Measurements from ENCODE around the gene AMH. TPM values are rescaled to one million over a fixed set of nuclear protein-coding genes. Genes with fewer than 3 reads are reported as not detected.

The AMH gene
- total RNA-seq, 1 experiment from 2014 or later: 42.8 TPM

DNA sequence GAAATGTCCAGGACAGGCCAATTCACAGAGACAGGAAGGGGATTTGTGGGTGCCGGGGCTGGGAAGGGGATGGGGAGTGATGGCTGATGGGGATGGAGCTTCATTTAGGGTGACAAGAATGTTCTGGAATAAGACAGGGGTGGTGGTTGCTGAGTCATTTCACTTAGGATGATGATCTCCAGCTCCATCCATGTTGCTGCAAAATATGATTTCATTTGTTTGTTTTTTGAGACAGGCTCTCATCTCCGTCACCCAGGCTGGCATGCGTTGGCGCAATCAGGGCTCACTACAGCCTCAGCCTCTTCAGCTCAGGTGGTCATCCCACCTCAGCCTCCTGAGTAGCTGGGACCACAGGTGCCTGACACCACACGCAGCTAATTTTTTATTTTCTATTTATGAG is 10.2 kb downstream of the AMH start:
- Histone ChIP-seq H3K4me1 (ENCODE audit: control insufficient read depth in 1 of 2, insufficient read depth in 2 of 2, low read length in 2 of 2) (peaks cover 6% of the 10 kb centered on the region in 2 experiments; a peak in 3 of 4 replicates), H3K27me3 (ENCODE audit: insufficient read depth, low read length) (no peaks in the 10 kb centered on the region), H3K9ac (ENCODE audit: low read length) (no peak overlapping the region), H2AFZ (ENCODE audit: low read depth, low read length, poor library complexity, severe bottlenecking) (no peak overlapping the region), H3K27ac (ENCODE audit: low read depth, low read length) (no peak overlapping the region), H3K79me2 (ENCODE audit: insufficient read depth, low read length) (no peaks in the 10 kb centered on the region), H3K4me3 (replicated peaks in 1 of 2; ENCODE audit: low read depth in 1 of 2, low read length in 2 of 2) (no peak overlapping the region), H4K20me1 (ENCODE audit: insufficient read depth) (no peaks in the 10 kb centered on the region), H3K4me2 (ENCODE audit: low read length) (no peak overlapping the region), H3K9me2 (ENCODE audit: insufficient read depth) (no peaks in the 10 kb centered on the region), H3K36me3 (ENCODE audit: control insufficient read depth in 1 of 2, insufficient read depth in 2 of 2, low read length in 2 of 2) (no peaks in the 10 kb centered on the region), H3K9me3 (ENCODE audit: control insufficient read depth in 1 of 2, insufficient read depth in 1 of 2, low read depth in 1 of 2, low read length in 2 of 2) (no peaks in the 10 kb centered on the region)
- ChIA-PET CTCF (interaction anchor here (0.7 kb wide), 1 partner anchor 14 kb away, joined by 3 read pairs; no protein-coding TSS in a partner anchor), RAD21 (ENCODE audit: low non-redundant PET in 1 of 2, low total read pairs in 2 of 2, uncharacterized antibody in 2 of 2, unreplicated experiment in 2 of 2) (no interaction called here), POLR2A (no interaction called here)
- TF ChIP-seq RAD21 (IDR thresholded peaks at IDR 0.05; ENCODE audit: low read depth): no peak
- TF ChIP-seq ELF1 (IDR thresholded peaks at IDR 0.05; ENCODE audit: borderline replicate concordance, low read depth): no peak
- TF ChIP-seq TCF7L2 (IDR thresholded peaks at IDR 0.05; ENCODE audit: borderline replicate concordance, extremely low read depth, insufficient read depth, insufficient read length): no peak
- no peak for TF ChIP-seq CEBPB (IDR thresholded peaks at IDR 0.05; ENCODE audit: low read depth)
- no peak for TF ChIP-seq SIN3A (IDR thresholded peaks at IDR 0.05; ENCODE audit: low read depth)
- TF ChIP-seq ZFX (IDR thresholded peaks at IDR 0.05): no peak
- no peak for TF ChIP-seq SP1 (IDR thresholded peaks at IDR 0.05; ENCODE audit: low read depth)
- no peak for TF ChIP-seq YY1 (IDR thresholded peaks at IDR 0.05; ENCODE audit: extremely low read depth, insufficient replicate concordance, low read depth, low read length)
- TF ChIP-seq, protein P1, sequence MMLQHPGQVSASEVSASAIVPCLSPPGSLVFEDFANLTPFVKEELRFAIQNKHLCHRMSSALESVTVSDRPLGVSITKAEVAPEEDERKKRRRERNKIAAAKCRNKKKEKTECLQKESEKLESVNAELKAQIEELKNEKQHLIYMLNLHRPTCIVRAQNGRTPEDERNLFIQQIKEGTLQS (IDR thresholded peaks at IDR 0.05): no peak
- no peak for TF ChIP-seq EGR1 (IDR thresholded peaks at IDR 0.05; ENCODE audit: low read depth)
- no peak for TF ChIP-seq MAX (IDR thresholded peaks at IDR 0.05)
- no peak for TF ChIP-seq CBX3 (IDR thresholded peaks at IDR 0.05; ENCODE audit: low read depth)
- TF ChIP-seq, protein P2, sequence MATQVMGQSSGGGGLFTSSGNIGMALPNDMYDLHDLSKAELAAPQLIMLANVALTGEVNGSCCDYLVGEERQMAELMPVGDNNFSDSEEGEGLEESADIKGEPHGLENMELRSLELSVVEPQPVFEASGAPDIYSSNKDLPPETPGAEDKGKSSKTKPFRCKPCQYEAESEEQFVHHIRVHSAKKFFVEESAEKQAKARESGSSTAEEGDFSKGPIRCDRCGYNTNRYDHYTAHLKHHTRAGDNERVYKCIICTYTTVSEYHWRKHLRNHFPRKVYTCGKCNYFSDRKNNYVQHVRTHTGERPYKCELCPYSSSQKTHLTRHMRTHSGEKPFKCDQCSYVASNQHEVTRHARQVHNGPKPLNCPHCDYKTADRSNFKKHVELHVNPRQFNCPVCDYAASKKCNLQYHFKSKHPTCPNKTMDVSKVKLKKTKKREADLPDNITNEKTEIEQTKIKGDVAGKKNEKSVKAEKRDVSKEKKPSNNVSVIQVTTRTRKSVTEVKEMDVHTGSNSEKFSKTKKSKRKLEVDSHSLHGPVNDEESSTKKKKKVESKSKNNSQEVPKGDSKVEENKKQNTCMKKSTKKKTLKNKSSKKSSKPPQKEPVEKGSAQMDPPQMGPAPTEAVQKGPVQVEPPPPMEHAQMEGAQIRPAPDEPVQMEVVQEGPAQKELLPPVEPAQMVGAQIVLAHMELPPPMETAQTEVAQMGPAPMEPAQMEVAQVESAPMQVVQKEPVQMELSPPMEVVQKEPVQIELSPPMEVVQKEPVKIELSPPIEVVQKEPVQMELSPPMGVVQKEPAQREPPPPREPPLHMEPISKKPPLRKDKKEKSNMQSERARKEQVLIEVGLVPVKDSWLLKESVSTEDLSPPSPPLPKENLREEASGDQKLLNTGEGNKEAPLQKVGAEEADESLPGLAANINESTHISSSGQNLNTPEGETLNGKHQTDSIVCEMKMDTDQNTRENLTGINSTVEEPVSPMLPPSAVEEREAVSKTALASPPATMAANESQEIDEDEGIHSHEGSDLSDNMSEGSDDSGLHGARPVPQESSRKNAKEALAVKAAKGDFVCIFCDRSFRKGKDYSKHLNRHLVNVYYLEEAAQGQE (IDR thresholded peaks at IDR 0.05; ENCODE audit: low read depth): no peak
- no peak for TF ChIP-seq FOSL1 (IDR thresholded peaks at IDR 0.05; ENCODE audit: low read depth)
- no peak for TF ChIP-seq EZH2 (IDR thresholded peaks at IDR 0.05)
- TF ChIP-seq, protein P3, sequence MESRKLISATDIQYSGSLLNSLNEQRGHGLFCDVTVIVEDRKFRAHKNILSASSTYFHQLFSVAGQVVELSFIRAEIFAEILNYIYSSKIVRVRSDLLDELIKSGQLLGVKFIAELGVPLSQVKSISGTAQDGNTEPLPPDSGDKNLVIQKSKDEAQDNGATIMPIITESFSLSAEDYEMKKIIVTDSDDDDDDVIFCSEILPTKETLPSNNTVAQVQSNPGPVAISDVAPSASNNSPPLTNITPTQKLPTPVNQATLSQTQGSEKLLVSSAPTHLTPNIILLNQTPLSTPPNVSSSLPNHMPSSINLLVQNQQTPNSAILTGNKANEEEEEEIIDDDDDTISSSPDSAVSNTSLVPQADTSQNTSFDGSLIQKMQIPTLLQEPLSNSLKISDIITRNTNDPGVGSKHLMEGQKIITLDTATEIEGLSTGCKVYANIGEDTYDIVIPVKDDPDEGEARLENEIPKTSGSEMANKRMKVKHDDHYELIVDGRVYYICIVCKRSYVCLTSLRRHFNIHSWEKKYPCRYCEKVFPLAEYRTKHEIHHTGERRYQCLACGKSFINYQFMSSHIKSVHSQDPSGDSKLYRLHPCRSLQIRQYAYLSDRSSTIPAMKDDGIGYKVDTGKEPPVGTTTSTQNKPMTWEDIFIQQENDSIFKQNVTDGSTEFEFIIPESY (IDR thresholded peaks at IDR 0.05; ENCODE audit: extremely low read depth, insufficient replicate concordance, low read length): no peak
- no peak for TF ChIP-seq CTCF (IDR thresholded peaks at IDR 0.05 in 2 of 3, conservative IDR thresholded peaks at IDR 0.05 in 1 of 3; ENCODE audit: borderline replicate concordance in 1 of 3, insufficient read depth in 1 of 3, low read depth in 2 of 3, low read length in 2 of 3)
- TF ChIP-seq ZNF274 (IDR thresholded peaks at IDR 0.05; ENCODE audit: low read depth, low read length): no peak
- TF ChIP-seq EZH2phosphoT487 (IDR thresholded peaks at IDR 0.05; ENCODE audit: borderline replicate concordance): no peak
- TF ChIP-seq POLR2AphosphoS5 (IDR thresholded peaks at IDR 0.05; ENCODE audit: low read depth, low read length): no peak
- ATAC-seq (no peak), DNase-seq (ENCODE audit: low read depth, low spot score) (no peak)
- BruUV-seq (replicated peaks): no TSS peak
- intact Hi-C loops (cut with micrococcal nuclease): loop anchor here (2.0 kb wide), 1 partner anchor 15 kb away; no protein-coding TSS in a partner anchor

Measured in HCT116 (cell line).